ENCODE measurements around the gene AOC2. TPM values are rescaled to one million over a fixed set of nuclear protein-coding genes. Genes with fewer than 3 reads are reported as not detected.
"Not testable (repeated sequence)": the region's sequence is repeated elsewhere in the genome, so short reads cannot be mapped to it uniquely, and the experiment has no call there.

AOC2 gene
- total and polyA plus RNA-seq, 2 donors (not counting 1 experiment from before 2014, with no cell fraction given): 0.12 to 0.33 TPM

DNA sequence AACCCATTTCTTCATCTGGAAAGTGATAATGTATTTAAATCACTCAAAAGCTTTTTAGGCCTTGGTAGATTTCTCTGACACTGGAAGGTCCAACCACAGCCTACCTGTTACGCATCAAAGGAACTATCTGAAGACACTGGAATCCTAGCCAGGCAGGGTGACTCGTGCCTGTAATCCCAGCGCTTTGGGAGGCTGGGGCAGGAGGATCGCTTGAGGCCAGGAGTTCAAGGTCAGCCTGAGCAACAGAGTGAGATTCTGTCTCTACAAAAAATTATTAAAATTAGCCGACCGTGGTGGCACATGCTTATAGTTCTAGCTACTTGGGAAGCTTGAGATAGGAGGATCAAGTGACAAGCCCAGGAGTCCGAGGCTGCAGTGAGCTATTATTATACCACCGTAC is 37.8 kb downstream of the AOC2 start:
- Histone ChIP-seq H3K4me2 (ENCODE audit: extremely low read depth, insufficient read depth, low read length) (no peak overlapping the region), H3K4me1 (ENCODE audit: control insufficient read depth, extremely low read depth, insufficient read depth, low read length) (no peaks in the 10 kb centered on the region), H4K20me1 (ENCODE audit: control insufficient read depth, extremely low read depth, insufficient read depth, low read length) (no peaks in the 10 kb centered on the region), H3K27ac (ENCODE audit: insufficient read depth, low read length) (no peak overlapping the region), H3K79me2 (ENCODE audit: control insufficient read depth, insufficient read depth, low read length) (no peaks in the 10 kb centered on the region), H2AFZ (ENCODE audit: low read length) (no peak overlapping the region), H3K4me3 (replicated peaks in 1 of 4; ENCODE audit: control extremely low read depth in 1 of 4, insufficient read depth in 1 of 4, low read depth in 3 of 4, low read length in 4 of 4) (no peak overlapping the region), H3K9ac (ENCODE audit: insufficient read depth, low read length) (no peak overlapping the region), H3K9me3 (ENCODE audit: control insufficient read depth, insufficient read depth, low read depth, low read length) (no peaks in the 10 kb centered on the region), H3K36me3 (ENCODE audit: control insufficient read depth, insufficient read depth, low read length) (no peaks in the 10 kb centered on the region), H3K27me3 (ENCODE audit: control insufficient read depth, insufficient read depth, low read length) (peaks cover 7% of the 10 kb centered on the region)
- no peak for TF ChIP-seq EZH2 (IDR thresholded peaks at IDR 0.05; ENCODE audit: low read length, missing control alignments)
- TF ChIP-seq, protein P1, sequence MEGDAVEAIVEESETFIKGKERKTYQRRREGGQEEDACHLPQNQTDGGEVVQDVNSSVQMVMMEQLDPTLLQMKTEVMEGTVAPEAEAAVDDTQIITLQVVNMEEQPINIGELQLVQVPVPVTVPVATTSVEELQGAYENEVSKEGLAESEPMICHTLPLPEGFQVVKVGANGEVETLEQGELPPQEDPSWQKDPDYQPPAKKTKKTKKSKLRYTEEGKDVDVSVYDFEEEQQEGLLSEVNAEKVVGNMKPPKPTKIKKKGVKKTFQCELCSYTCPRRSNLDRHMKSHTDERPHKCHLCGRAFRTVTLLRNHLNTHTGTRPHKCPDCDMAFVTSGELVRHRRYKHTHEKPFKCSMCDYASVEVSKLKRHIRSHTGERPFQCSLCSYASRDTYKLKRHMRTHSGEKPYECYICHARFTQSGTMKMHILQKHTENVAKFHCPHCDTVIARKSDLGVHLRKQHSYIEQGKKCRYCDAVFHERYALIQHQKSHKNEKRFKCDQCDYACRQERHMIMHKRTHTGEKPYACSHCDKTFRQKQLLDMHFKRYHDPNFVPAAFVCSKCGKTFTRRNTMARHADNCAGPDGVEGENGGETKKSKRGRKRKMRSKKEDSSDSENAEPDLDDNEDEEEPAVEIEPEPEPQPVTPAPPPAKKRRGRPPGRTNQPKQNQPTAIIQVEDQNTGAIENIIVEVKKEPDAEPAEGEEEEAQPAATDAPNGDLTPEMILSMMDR (conservative IDR thresholded peaks at IDR 0.05 in 1 of 2, IDR thresholded peaks at IDR 0.05 in 1 of 2; ENCODE audit: low read depth in 1 of 2, low read length in 2 of 2): no peak
- DNase-seq (ENCODE audit: low read depth in 2 of 2): no peak

DNA sequence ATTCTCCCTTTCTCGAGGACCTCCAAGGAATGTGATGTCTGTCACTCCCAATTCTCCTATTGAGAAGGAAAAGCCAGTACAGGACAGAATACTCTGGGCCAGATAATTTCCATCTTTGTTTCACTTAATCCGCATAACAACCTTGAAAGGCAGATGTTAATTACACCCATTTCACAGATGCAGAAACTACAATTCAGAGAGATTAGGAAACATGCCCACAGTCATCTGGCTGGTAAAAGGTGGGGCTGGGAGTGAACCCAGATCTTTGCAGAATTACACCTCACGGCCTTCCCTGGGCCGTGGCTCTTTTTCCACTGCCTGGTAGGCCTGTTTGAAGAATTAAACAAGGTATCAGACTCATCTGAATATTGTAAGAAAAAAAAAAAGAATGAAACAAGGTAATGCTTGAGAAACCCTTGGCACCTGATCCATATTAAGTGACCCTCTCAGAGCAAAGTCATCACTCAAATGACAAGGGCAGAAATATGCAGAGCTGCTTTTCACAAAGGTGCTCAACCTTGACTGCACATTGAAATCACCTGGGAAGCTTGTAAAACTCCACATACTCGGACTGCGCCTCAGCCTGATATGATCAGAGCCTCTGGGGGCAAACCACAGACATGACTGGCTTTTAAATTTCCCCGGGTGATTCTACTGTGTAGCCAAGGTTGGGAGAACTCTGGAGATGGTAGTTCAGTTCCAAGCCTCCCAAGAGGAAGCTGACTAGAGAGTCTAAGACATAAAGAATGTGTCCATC is 39.6 kb downstream of the AOC2 start:
- no peaks in the 10 kb centered on the region for H3K4me1 ChIP-seq (ENCODE audit: control insufficient read depth, extremely low read depth, insufficient read depth, low read length)
- TF ChIP-seq EZH2 (IDR thresholded peaks at IDR 0.05; ENCODE audit: low read length, missing control alignments): no peak
- TF ChIP-seq, protein P1 (conservative IDR thresholded peaks at IDR 0.05 in 1 of 2, IDR thresholded peaks at IDR 0.05 in 1 of 2; ENCODE audit: low read depth in 1 of 2, low read length in 2 of 2): no peak
- H3K9me3 ChIP-seq (ENCODE audit: control insufficient read depth, insufficient read depth, low read depth, low read length): no peaks in the 10 kb centered on the region

DNA sequence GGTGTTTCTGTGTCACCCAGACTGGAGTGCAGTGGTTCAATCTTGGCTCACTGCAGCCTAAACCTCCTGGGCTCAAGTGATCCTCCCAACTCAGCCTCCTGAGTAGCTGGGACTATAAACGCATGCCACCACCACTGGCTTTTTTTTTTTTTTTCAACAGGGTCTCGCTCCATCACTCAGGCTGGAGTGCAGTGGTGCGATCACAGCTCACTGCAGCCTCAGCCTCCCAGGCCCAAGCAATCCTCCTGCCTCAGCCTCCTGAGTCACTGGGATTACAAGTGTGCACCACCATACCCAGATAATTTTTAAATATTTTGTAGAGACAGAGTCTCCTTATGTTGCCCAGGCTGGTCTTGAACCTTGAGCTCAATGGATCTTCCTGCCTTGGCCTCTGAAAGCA is 41.4 kb downstream of the AOC2 start:
- H3K79me2 ChIP-seq (ENCODE audit: control insufficient read depth, insufficient read depth, low read length); H3K4me2 ChIP-seq (ENCODE audit: extremely low read depth, insufficient read depth, low read length); H3K36me3 ChIP-seq (ENCODE audit: control insufficient read depth, insufficient read depth, low read length); H2AFZ ChIP-seq (ENCODE audit: low read length); H4K20me1 ChIP-seq (ENCODE audit: control insufficient read depth, extremely low read depth, insufficient read depth, low read length); H3K9me3 ChIP-seq (ENCODE audit: control insufficient read depth, insufficient read depth, low read depth, low read length); H3K4me1 ChIP-seq (ENCODE audit: control insufficient read depth, extremely low read depth, insufficient read depth, low read length); H3K27me3 ChIP-seq (ENCODE audit: control insufficient read depth, insufficient read depth, low read length); H3K9ac ChIP-seq (ENCODE audit: insufficient read depth, low read length); DNase-seq (ENCODE audit: low read depth in 2 of 2); H3K27ac ChIP-seq (ENCODE audit: insufficient read depth, low read length); H3K4me3 ChIP-seq (replicated peaks in 1 of 4; ENCODE audit: control extremely low read depth in 1 of 4, insufficient read depth in 1 of 4, low read depth in 3 of 4, low read length in 4 of 4): not testable (repeated sequence)

More for the DNA sequence above, 39.6 kb downstream of the AOC2 start:
- Histone ChIP-seq H4K20me1 (ENCODE audit: control insufficient read depth, extremely low read depth, insufficient read depth, low read length) (no peaks in the 10 kb centered on the region), H3K9ac (ENCODE audit: insufficient read depth, low read length) (no peak overlapping the region), H3K36me3 (ENCODE audit: control insufficient read depth, insufficient read depth, low read length) (no peaks in the 10 kb centered on the region), H3K4me2 (ENCODE audit: extremely low read depth, insufficient read depth, low read length) (no peak overlapping the region), H3K27me3 (ENCODE audit: control insufficient read depth, insufficient read depth, low read length) (peaks cover 3% of the 10 kb centered on the region), H3K79me2 (ENCODE audit: control insufficient read depth, insufficient read depth, low read length) (no peaks in the 10 kb centered on the region), H3K27ac (ENCODE audit: insufficient read depth, low read length) (no peak overlapping the region), H2AFZ (ENCODE audit: low read length) (no peak overlapping the region), H3K4me3 (replicated peaks in 1 of 4; ENCODE audit: control extremely low read depth in 1 of 4, insufficient read depth in 1 of 4, low read depth in 3 of 4, low read length in 4 of 4) (no peak overlapping the region)
- no peak for DNase-seq (ENCODE audit: low read depth in 2 of 2)

Data from fibroblast of lung (primary cell).